ENCODE measurements around the gene ZNF423.

DNA sequence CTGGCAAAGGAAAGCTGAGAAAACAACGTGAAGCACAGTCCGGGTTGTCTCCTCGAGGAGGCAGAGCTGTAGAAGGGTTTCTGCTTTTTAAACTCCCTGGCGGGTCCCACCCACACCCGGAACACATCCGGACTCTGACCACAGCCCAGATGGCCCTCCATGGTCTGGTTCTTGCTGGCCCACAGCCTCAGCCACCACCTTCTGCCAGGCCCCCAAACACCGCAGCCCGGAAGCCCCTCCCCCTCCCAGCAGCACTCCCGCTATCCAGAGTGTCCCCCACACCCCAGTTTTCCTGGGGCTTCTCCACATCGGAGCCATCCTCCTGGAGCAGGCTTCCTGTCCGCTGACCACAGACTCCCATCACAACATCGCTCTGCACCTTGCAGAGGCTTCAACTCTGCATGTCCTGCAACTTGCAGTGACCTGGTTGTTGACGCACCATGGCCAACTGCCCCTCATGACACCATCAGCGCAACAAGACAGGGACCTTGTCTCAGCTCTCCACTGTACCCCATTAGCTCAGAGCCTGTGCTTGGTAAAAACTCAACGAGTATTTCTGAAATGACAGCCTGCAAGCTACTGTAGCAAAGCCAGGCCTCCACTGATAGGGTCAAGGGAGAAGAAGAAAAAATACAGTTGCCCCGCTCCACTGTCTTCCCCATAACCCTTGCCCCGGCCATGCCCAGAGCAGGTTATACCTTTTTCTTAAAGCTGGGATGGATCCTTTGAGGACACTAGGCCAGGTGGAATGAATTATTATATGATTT is 352.5 kb downstream of the ZNF423 start:
- TF ChIP-seq, protein P1, sequence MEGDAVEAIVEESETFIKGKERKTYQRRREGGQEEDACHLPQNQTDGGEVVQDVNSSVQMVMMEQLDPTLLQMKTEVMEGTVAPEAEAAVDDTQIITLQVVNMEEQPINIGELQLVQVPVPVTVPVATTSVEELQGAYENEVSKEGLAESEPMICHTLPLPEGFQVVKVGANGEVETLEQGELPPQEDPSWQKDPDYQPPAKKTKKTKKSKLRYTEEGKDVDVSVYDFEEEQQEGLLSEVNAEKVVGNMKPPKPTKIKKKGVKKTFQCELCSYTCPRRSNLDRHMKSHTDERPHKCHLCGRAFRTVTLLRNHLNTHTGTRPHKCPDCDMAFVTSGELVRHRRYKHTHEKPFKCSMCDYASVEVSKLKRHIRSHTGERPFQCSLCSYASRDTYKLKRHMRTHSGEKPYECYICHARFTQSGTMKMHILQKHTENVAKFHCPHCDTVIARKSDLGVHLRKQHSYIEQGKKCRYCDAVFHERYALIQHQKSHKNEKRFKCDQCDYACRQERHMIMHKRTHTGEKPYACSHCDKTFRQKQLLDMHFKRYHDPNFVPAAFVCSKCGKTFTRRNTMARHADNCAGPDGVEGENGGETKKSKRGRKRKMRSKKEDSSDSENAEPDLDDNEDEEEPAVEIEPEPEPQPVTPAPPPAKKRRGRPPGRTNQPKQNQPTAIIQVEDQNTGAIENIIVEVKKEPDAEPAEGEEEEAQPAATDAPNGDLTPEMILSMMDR (conservative IDR thresholded peaks at IDR 0.05; ENCODE audit: low read depth in 2 of 2): no peak
- TF ChIP-seq EZH2 (IDR thresholded peaks at IDR 0.05; ENCODE audit: low read depth, unreplicated experiment): no peak
- TF ChIP-seq REST (IDR thresholded peaks at IDR 0.05; ENCODE audit: unreplicated experiment): no peak
- TF ChIP-seq POLR2AphosphoS5 (IDR thresholded peaks at IDR 0.05; ENCODE audit: low read depth): no peak
- no peak for TF ChIP-seq CREB1 (CRISPR knock-in tag; IDR thresholded peaks at IDR 0.05; ENCODE audit: low read depth)
- TF ChIP-seq EZH2phosphoT487 (IDR thresholded peaks at IDR 0.05; ENCODE audit: unreplicated experiment): no peak
- no peak for TF ChIP-seq NANOG (IDR thresholded peaks at IDR 0.05; ENCODE audit: borderline replicate concordance)
- TF ChIP-seq ZNF462 (CRISPR knock-in tag; IDR thresholded peaks at IDR 0.05): no peak
